ENCODE results near the gene KRT24. TPM values are rescaled to one million over a fixed set of nuclear protein-coding genes. Genes with fewer than 3 reads are reported as not detected.
A peak's percentile ranks its signal among the peaks of the same experiment; 100 is the strongest.

Gene KRT24
- total RNA-seq, 4 donors from 2014 or later: 1.1 to 14.7 (median 1.2) TPM; not detected in 1

GRCh38 chr17:40671282-40671681 is 32.3 kb downstream of the KRT24 start:
- Histone ChIP-seq H3K36me3 (no peaks in the 10 kb centered on the region), H3K4me3 (no peak overlapping the region), H3K27ac (no peak overlapping the region), H3K9me3 (no peaks in the 10 kb centered on the region), H3K4me1 (no peaks in the 10 kb centered on the region), H3K27me3 (peaks cover 24% of the 10 kb centered on the region)
- ATAC-seq: peak; percentile 25
- TF ChIP-seq CTCF (IDR thresholded peaks at IDR 0.05) (no peak), POLR2AphosphoS5 (IDR thresholded peaks at IDR 0.05) (no peak)
- 29 to 34% methylated on average over 2 to 4 of the region's 4 CpGs for WGBS, 2 donors (ENCODE audit: low coverage in 1 of 2)

- TF ChIP-seq CTCF (IDR thresholded peaks at IDR 0.05) (no peak), EP300 (IDR thresholded peaks at IDR 0.05) (no peak), POLR2A (IDR thresholded peaks at IDR 0.05) (no peak), POLR2AphosphoS5 (IDR thresholded peaks at IDR 0.05) (no peak)
- Histone ChIP-seq H3K27ac (no peak overlapping the region), H3K4me3 (no peak overlapping the region), H3K27me3 (peaks cover 39% of the 10 kb centered on the region), H3K36me3 (no peaks in the 10 kb centered on the region), H3K9me3 (no peaks in the 10 kb centered on the region), H3K4me1 (peaks cover 0 to 6% (median 0%) of the 10 kb centered on the region in 3 donors)
- no peak for ATAC-seq
Observed at GRCh38 chr17:40666331-40666730, 37.2 kb downstream of the KRT24 start.

GRCh38 chr17:40664582-40665333 is 38.8 kb downstream of the KRT24 start, which contains the start of gene KRT222:
KRT222 (minus strand) TSS chr17:40665177; CDS start chr17:40665099, 78 bp downstream.
- Histone ChIP-seq H3K9me3 (no peaks in the 10 kb centered on the region), H3K36me3 (no peaks in the 10 kb centered on the region), H3K4me3 (peak within 1 kb of the TSS in 1 of 2 donors; percentile 31), H3K27me3 (peaks cover 39% of the 10 kb centered on the region), H3K27ac (peak within 1 kb of the TSS in 1 of 4 donors; percentile 6), H3K4me1 (peaks cover 0 to 6% (median 0%) of the 10 kb centered on the region in 3 donors)
- TF ChIP-seq POLR2A (IDR thresholded peaks at IDR 0.05): no peak
- no peak for TF ChIP-seq CTCF (IDR thresholded peaks at IDR 0.05)
- TF ChIP-seq POLR2AphosphoS5 (IDR thresholded peaks at IDR 0.05): no peak
- TF ChIP-seq EP300 (IDR thresholded peaks at IDR 0.05): no peak
- WGBS, 2 donors (ENCODE audit: low coverage in 1 of 2): 6 to 13% methylated on average over 11 to 12 of the region's 12 CpGs
- no peak for ATAC-seq

- no peaks in the 10 kb centered on the region for H3K36me3 ChIP-seq
- TF ChIP-seq CTCF (IDR thresholded peaks at IDR 0.05) (no peak), POLR2AphosphoS5 (IDR thresholded peaks at IDR 0.05) (no peak), EP300 (IDR thresholded peaks at IDR 0.05) (no peak), POLR2A (IDR thresholded peaks at IDR 0.05) (no peak)
- peaks cover 36% of the 10 kb centered on the region for H3K27me3 ChIP-seq
- WGBS, 2 donors (ENCODE audit: low coverage in 1 of 2): 80% methylated on average over 3 of the region's 3 CpGs
- H3K9me3 ChIP-seq: no peaks in the 10 kb centered on the region
- no peak overlapping the region for H3K4me3 ChIP-seq
- no peak overlapping the region for H3K27ac ChIP-seq
- peaks cover 0 to 6% (median 0%) of the 10 kb centered on the region in 3 donors for H3K4me1 ChIP-seq
- ATAC-seq: no peak
Observed at GRCh38 chr17:40663252-40663651, 40.3 kb downstream of the KRT24 start.

- Histone ChIP-seq H3K4me3 (no peak overlapping the region), H3K36me3 (no peaks in the 10 kb centered on the region), H3K27me3 (peaks cover 7% of the 10 kb centered on the region), H3K27ac (no peak overlapping the region), H3K4me1 (peaks cover 0 to 4% (median 0%) of the 10 kb centered on the region in 3 donors), H3K9me3 (no peaks in the 10 kb centered on the region)
- TF ChIP-seq POLR2AphosphoS5 (IDR thresholded peaks at IDR 0.05) (no peak), POLR2A (IDR thresholded peaks at IDR 0.05) (no peak), EP300 (IDR thresholded peaks at IDR 0.05) (no peak), CTCF (IDR thresholded peaks at IDR 0.05) (no peak)
- WGBS, 2 donors (ENCODE audit: low coverage in 1 of 2): 76 to 87% methylated on average over 3 to 7 of the region's 7 CpGs
- ATAC-seq: no peak
Observed at GRCh38 chr17:40659911-40660310, 43.6 kb downstream of the KRT24 start.

All from gastroesophageal sphincter (tissue), 4 donors.